ENCODE measurements around the gene DGKZ. TPM values are rescaled to one million over a fixed set of nuclear protein-coding genes. Genes with fewer than 3 reads are reported as not detected.

DGKZ gene
- total and polyA plus RNA-seq, 10 of the 15 experiments (the other 5 are each of a cell fraction or from before 2014, with no cell fraction given) = 0.50 to 78.4 (median 39.5) TPM

GRCh38 chr11:46357483-46357936 is 10.2 kb downstream of the DGKZ start (continued):
- TF ChIP-seq, protein P1, sequence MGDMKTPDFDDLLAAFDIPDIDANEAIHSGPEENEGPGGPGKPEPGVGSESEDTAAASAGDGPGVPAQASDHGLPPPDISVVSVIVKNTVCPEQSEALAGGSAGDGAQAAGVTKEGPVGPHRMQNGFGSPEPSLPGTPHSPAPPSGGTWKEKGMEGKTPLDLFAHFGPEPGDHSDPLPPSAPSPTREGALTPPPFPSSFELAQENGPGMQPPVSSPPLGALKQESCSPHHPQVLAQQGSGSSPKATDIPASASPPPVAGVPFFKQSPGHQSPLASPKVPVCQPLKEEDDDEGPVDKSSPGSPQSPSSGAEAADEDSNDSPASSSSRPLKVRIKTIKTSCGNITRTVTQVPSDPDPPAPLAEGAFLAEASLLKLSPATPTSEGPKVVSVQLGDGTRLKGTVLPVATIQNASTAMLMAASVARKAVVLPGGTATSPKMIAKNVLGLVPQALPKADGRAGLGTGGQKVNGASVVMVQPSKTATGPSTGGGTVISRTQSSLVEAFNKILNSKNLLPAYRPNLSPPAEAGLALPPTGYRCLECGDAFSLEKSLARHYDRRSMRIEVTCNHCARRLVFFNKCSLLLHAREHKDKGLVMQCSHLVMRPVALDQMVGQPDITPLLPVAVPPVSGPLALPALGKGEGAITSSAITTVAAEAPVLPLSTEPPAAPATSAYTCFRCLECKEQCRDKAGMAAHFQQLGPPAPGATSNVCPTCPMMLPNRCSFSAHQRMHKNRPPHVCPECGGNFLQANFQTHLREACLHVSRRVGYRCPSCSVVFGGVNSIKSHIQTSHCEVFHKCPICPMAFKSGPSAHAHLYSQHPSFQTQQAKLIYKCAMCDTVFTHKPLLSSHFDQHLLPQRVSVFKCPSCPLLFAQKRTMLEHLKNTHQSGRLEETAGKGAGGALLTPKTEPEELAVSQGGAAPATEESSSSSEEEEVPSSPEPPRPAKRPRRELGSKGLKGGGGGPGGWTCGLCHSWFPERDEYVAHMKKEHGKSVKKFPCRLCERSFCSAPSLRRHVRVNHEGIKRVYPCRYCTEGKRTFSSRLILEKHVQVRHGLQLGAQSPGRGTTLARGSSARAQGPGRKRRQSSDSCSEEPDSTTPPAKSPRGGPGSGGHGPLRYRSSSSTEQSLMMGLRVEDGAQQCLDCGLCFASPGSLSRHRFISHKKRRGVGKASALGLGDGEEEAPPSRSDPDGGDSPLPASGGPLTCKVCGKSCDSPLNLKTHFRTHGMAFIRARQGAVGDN (IDR thresholded peaks at IDR 0.05) = no peak

- no peak overlapping the region for H3K27ac ChIP-seq (ENCODE audit: control insufficient read depth, insufficient read depth)
- POLR2A ChIA-PET = interaction anchor here (0.5 to 3.2 kb wide), 6 partner anchors 8 to 122 kb away, joined by 3 to 32 read pairs (median 4); partner anchors contain the start of gene DGKZ
- H3K4me2 ChIP-seq (ENCODE audit: control insufficient read depth, insufficient read depth) = no peak overlapping the region
- H2AFZ ChIP-seq (ENCODE audit: control insufficient read depth, low read depth, low read length) = no peak overlapping the region
- H3K9ac ChIP-seq (ENCODE audit: control insufficient read depth, insufficient read depth, low read length) = no peak overlapping the region
- H4K20me1 ChIP-seq (ENCODE audit: control insufficient read depth, insufficient read depth) = no peaks in the 10 kb centered on the region
- peaks cover 0 to 8% of the 10 kb centered on the region in 2 experiments; a peak in 3 of 4 replicates for H3K36me3 ChIP-seq (ENCODE audit: control insufficient read depth in 2 of 2, insufficient read depth in 2 of 2, low read length in 1 of 2)
- RAD21 ChIA-PET (ENCODE audit: unreplicated experiment) = interaction anchor here (0.6 to 3.1 kb wide), 7 partner anchors 7 to 128 kb away, joined by 3 to 38 read pairs (median 4); partner anchors contain the start of gene DGKZ
- SMC1A ChIA-PET (ENCODE audit: uncharacterized antibody, unreplicated experiment) = interaction anchor here (0.7 to 6.0 kb wide), 7 partner anchors 9 to 170 kb away, joined by 3 to 70 read pairs (median 5); partner anchors contain the start of gene DGKZ
- peaks cover 20% of the 10 kb centered on the region for H3K4me1 ChIP-seq (ENCODE audit: control insufficient read depth, insufficient read depth, low read length)
- no peaks in the 10 kb centered on the region for H3K27me3 ChIP-seq (replicated peaks in 1 of 2; ENCODE audit: control insufficient read depth in 2 of 2, insufficient read depth in 2 of 2, low read length in 1 of 2)
- peaks cover 29% of the 10 kb centered on the region for H3K79me2 ChIP-seq (ENCODE audit: control insufficient read depth, insufficient read depth, low read length)
- CTCF ChIA-PET = interaction anchor here (1.3 to 19.9 kb wide), 7 partner anchors 5 to 258 kb away, joined by 3 to 423 read pairs (median 9); partner anchors contain the start of genes ATG13, DGKZ and HARBI1
- in situ Hi-C loops (cut with MboI) = no loop called here
- ATAC-seq (no peak), FAIRE-seq (no peak), DNase-seq (ENCODE audit: low read depth, low spot score) (no peak)
- 91% methylated on average over 1 of the region's 1 CpG for WGBS (ENCODE audit: insufficient coverage, insufficient replicate concordance, low lambda C conversion rate, missing lambda C conversion rate)
- intact Hi-C loops (cut with micrococcal nuclease; ENCODE audit: unreplicated experiment) = no loop called here
- no TSS peak for BruUV-seq (replicated peaks)
- no peaks in the 10 kb centered on the region for H3K9me3 ChIP-seq (replicated peaks; ENCODE audit: control insufficient read depth, insufficient read depth, low read length)
- H3K4me3 ChIP-seq = no peak overlapping the region
- no peak for TF ChIP-seq EED (IDR thresholded peaks at IDR 0.05; ENCODE audit: low read depth)
- TF ChIP-seq HDAC2 (IDR thresholded peaks at IDR 0.05) = no peak
- TF ChIP-seq RFX5 (IDR thresholded peaks at IDR 0.05; ENCODE audit: low read depth, low read length) = no peak
- TF ChIP-seq RCOR1 (conservative IDR thresholded peaks at IDR 0.05; ENCODE audit: low read depth, low read length) = no peak
- no peak for TF ChIP-seq IRF4 (IDR thresholded peaks at IDR 0.05; ENCODE audit: low read depth, low read length)
- no peak for TF ChIP-seq ZBTB40 (IDR thresholded peaks at IDR 0.05; ENCODE audit: borderline replicate concordance)
- no peak for TF ChIP-seq BCL11A (IDR thresholded peaks at IDR 0.05; ENCODE audit: low read depth, low read length)
- TF ChIP-seq NRF1 (conservative IDR thresholded peaks at IDR 0.05; ENCODE audit: low read depth, low read length) = no peak
- no peak for TF ChIP-seq TBL1XR1 (IDR thresholded peaks at IDR 0.05; ENCODE audit: low read depth, low read length)
- TF ChIP-seq KDM1A (IDR thresholded peaks at IDR 0.05; ENCODE audit: borderline replicate concordance) = no peak
- TF ChIP-seq ETV6 (conservative IDR thresholded peaks at IDR 0.05 in 1 of 2, IDR thresholded peaks at IDR 0.05 in 1 of 2; ENCODE audit: borderline replicate concordance in 1 of 2, low read depth in 1 of 2) = no peak
- TF ChIP-seq NFIC (IDR thresholded peaks at IDR 0.05; ENCODE audit: low read depth, low read length) = no peak
Observed at GRCh38 chr11:46359953-46360352, 12.7 kb downstream of the DGKZ start.

Measured in GM12878 (cell line).